Lower leg skin (tissue), 4 donors: ENCODE data around the gene EDA. TPM values are rescaled to one million over a fixed set of nuclear protein-coding genes. Genes with fewer than 3 reads are reported as not detected.

Experiments
- DNase-seq, 2 donors: peaks; one replicate each; pipeline ENCODE4 v3.0.0-alpha.2; 2019; ENCODE audit warnings: low spot score in 2 of 2
- H3K4me3 ChIP-seq: fragments of 200-600 bp; sonication (generic); 2 replicates; pipeline ENCODE4 v1.5.1; 2017; ENCODE audit warnings: mild to moderate bottlenecking, low read depth; ENCODE audit not compliant: poor library complexity, severe bottlenecking
- CTCF ChIP-seq, 3 donors: fragments of 450-650 bp; IDR thresholded peaks; one replicate each; pipeline ENCODE4 v1.5.1; 2016; ENCODE audit warnings: antibody characterized with exemption in 3 of 3, mild to moderate bottlenecking in 3 of 3, moderate library complexity in 2 of 3
- POLR2A ChIP-seq, 2 donors: fragments of 450-650 bp; IDR thresholded peaks; one replicate each; pipeline ENCODE4 v1.6.1; 2016 to 2017; ENCODE audit warnings: antibody characterized with exemption in 2 of 2, mild to moderate bottlenecking in 1 of 2, moderate library complexity in 1 of 2
- WGBS, 2 donors: methylation state at CpG; one replicate each; pipeline ENCODE4 v1.1.5; 2018; 5-methylcytosine and 5-hydroxymethylcytosine counted together
- intact Hi-C: fragments of 100-400 bp; cut with DNase I; formaldehyde crosslinking; loops from one replicate; pipeline ENCODE4 v1.15.0; 2023; ENCODE audit warnings: low total_unique reads
- total RNA-seq, 4 donors: library from RNA; depleted of rRNA; stranded (reverse); fragments of >200 nt; gene quantifications; one replicate each; pipeline ENCODE4 v1.1.0, GENCODE V29; 2016

EDA gene
- total RNA-seq, 4 donors from 2014 or later, result 3.0 to 9.9 (median 4.5) TPM

GRCh38 chrX:69605521-69605920, 10.4 kb upstream of the EDA start:
- intact Hi-C loops, result no loop called here
- no peak for DNase-seq
- H3K4me3 ChIP-seq, result no peak overlapping the region
- WGBS, 2 donors, result 45 to 58% methylated on average over 4 of the region's 4 CpGs
- no peak for TF ChIP-seq CTCF (IDR thresholded peaks at IDR 0.05)
- no peak for TF ChIP-seq POLR2A (IDR thresholded peaks at IDR 0.05)

GRCh38 chrX:69607616-69608015, 8.3 kb upstream of the EDA start:
- intact Hi-C loops, result no loop called here
- TF ChIP-seq POLR2A (IDR thresholded peaks at IDR 0.05) (no peak), CTCF (IDR thresholded peaks at IDR 0.05) (no peak)
- DNase-seq, result no peak
- H3K4me3 ChIP-seq, result no peak overlapping the region

GRCh38 chrX:69613946-69614345, 2.0 kb upstream of the EDA start:
- intact Hi-C loops, result no loop called here
- no peak for DNase-seq
- no peak overlapping the region for H3K4me3 ChIP-seq
- WGBS, 2 donors, result 89 to 90% methylated on average over 1 of the region's 1 CpG
- TF ChIP-seq CTCF (IDR thresholded peaks at IDR 0.05) (no peak), POLR2A (IDR thresholded peaks at IDR 0.05) (no peak)

- DNase-seq, result no peak
- 38 to 56% methylated on average over 4 of the region's 4 CpGs for WGBS, 2 donors
- intact Hi-C loops, result no loop called here
- TF ChIP-seq CTCF (IDR thresholded peaks at IDR 0.05), result no peak
- no peak for TF ChIP-seq POLR2A (IDR thresholded peaks at IDR 0.05)
- no peak overlapping the region for H3K4me3 ChIP-seq
These were observed 1.0 kb upstream of the EDA start for GRCh38 chrX:69614886-69615285.

GRCh38 chrX:69615342-69615741, 571 bp upstream of the EDA start:
- TF ChIP-seq POLR2A (IDR thresholded peaks at IDR 0.05) (no peak), CTCF (IDR thresholded peaks at IDR 0.05) (no peak)
- intact Hi-C loops, result no loop called here
- DNase-seq, result no peak
- WGBS, 2 donors, result 19 to 44% methylated on average over 7 of the region's 7 CpGs
- no peak overlapping the region for H3K4me3 ChIP-seq

- TF ChIP-seq CTCF (IDR thresholded peaks at IDR 0.05) (no peak), POLR2A (IDR thresholded peaks at IDR 0.05) (no peak)
- WGBS, 2 donors, result 0 to 55% methylated on average over 9 to 34 of the region's 53 CpGs
- peak overlapping the region; percentile 38 for H3K4me3 ChIP-seq
- DNase-seq, result peak; percentile 13 to 85
- intact Hi-C loops, result no loop called here
These were observed 717 bp downstream of the EDA start for GRCh38 chrX:69616457-69617203.
